HG03521 (cell line): ENCODE data around the gene AQP9.

Experiments
- ATAC-seq: cut with Tn5 transposase; IDR thresholded peaks from one replicate; pipeline ENCODE4 v1.9.1; 2021; ENCODE audit warnings: mild to moderate bottlenecking, moderate library complexity; ENCODE audit not compliant: unreplicated experiment

Gene AQP9

GRCh38 chr15:58139989-58140522 lies 1.9 kb downstream of the AQP9 start:
- no peak for ATAC-seq

- no peak for ATAC-seq
Measured at GRCh38 chr15:58141894-58142293, 3.7 kb downstream of the AQP9 start.

- no peak for ATAC-seq
Measured at GRCh38 chr15:58142827-58143461, 4.8 kb downstream of the AQP9 start.

- no peak for ATAC-seq
Measured at GRCh38 chr15:58145606-58146005, 7.4 kb downstream of the AQP9 start.

- ATAC-seq = no peak
Measured at GRCh38 chr15:58146211-58146610, 8.0 kb downstream of the AQP9 start.

- ATAC-seq = no peak
Measured at GRCh38 chr15:58146749-58147148, 8.6 kb downstream of the AQP9 start.

GRCh38 chr15:58147171-58147611 lies 9.0 kb downstream of the AQP9 start:
- no peak for ATAC-seq

GRCh38 chr15:58148120-58148519 lies 9.9 kb downstream of the AQP9 start:
- ATAC-seq = no peak

GRCh38 chr15:58148633-58149445 lies 10.7 kb downstream of the AQP9 start:
- no peak for ATAC-seq

GRCh38 chr15:58154769-58155168 lies 16.6 kb downstream of the AQP9 start:
- ATAC-seq = no peak

GRCh38 chr15:58159827-58160386 lies 21.7 kb downstream of the AQP9 start:
- no peak for ATAC-seq

- ATAC-seq = no peak
Measured at GRCh38 chr15:58161436-58161930, 23.3 kb downstream of the AQP9 start.

GRCh38 chr15:58163985-58164384 lies 25.8 kb downstream of the AQP9 start:
- no peak for ATAC-seq

GRCh38 chr15:58164926-58165325 lies 26.7 kb downstream of the AQP9 start:
- no peak for ATAC-seq

- ATAC-seq = no peak
Measured at GRCh38 chr15:58165661-58166060, 27.5 kb downstream of the AQP9 start.

GRCh38 chr15:58167095-58167691 lies 29.0 kb downstream of the AQP9 start:
- no peak for ATAC-seq

- no peak for ATAC-seq
Measured at GRCh38 chr15:58169934-58170333, 31.8 kb downstream of the AQP9 start.

- no peak for ATAC-seq
Measured at GRCh38 chr15:58171476-58172061, 33.4 kb downstream of the AQP9 start.

GRCh38 chr15:58174709-58175108 lies 36.5 kb downstream of the AQP9 start:
- ATAC-seq = no peak

GRCh38 chr15:58175955-58176354 lies 37.8 kb downstream of the AQP9 start:
- ATAC-seq = no peak

GRCh38 chr15:58178668-58179067 lies 40.5 kb downstream of the AQP9 start:
- ATAC-seq = no peak
